Measurements from ENCODE around the gene CX3CR1.

DNA sequence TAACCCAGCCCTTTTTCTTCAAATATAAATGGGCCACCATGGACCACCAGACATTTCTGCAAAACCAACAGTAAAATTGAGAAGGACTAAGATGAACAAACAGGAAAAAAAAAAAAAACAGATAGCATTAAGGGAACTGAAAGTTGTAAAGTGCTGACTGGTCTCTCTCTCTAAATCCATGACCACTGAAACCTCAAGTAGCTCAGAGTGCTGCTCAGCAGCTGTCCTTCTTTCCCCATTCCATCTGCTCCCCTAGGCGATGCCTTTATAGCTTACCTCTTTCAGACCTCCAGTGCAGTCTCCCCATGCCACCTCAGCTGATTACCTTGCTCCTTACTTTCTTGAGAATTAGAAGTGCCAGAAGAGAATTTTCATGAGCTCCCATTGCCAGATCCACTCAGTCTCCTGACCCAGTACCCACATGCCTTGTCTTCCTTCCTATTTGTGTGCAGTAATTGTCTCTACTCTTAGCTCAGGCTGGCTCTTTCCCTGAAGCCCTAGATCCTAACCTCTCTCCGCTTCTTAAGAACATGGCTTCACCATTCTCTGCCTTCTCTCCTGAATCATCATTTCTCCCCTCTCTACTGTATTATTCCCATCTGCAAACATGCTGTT is 63.6 kb downstream of the CX3CR1 start:
- TF ChIP-seq, protein P1, sequence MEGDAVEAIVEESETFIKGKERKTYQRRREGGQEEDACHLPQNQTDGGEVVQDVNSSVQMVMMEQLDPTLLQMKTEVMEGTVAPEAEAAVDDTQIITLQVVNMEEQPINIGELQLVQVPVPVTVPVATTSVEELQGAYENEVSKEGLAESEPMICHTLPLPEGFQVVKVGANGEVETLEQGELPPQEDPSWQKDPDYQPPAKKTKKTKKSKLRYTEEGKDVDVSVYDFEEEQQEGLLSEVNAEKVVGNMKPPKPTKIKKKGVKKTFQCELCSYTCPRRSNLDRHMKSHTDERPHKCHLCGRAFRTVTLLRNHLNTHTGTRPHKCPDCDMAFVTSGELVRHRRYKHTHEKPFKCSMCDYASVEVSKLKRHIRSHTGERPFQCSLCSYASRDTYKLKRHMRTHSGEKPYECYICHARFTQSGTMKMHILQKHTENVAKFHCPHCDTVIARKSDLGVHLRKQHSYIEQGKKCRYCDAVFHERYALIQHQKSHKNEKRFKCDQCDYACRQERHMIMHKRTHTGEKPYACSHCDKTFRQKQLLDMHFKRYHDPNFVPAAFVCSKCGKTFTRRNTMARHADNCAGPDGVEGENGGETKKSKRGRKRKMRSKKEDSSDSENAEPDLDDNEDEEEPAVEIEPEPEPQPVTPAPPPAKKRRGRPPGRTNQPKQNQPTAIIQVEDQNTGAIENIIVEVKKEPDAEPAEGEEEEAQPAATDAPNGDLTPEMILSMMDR (IDR thresholded peaks at IDR 0.05), result no peak
- no peak for TF ChIP-seq POLR2A (IDR thresholded peaks at IDR 0.05)

Data from uterus (tissue), 2 donors.